ENCODE data around the gene BICD1. TPM values are rescaled to one million over a fixed set of nuclear protein-coding genes. Genes with fewer than 3 reads are reported as not detected.

BICD1 gene
- total and polyA plus RNA-seq, 12 donors = 2.5 to 14.7 (median 9.2) TPM

DNA sequence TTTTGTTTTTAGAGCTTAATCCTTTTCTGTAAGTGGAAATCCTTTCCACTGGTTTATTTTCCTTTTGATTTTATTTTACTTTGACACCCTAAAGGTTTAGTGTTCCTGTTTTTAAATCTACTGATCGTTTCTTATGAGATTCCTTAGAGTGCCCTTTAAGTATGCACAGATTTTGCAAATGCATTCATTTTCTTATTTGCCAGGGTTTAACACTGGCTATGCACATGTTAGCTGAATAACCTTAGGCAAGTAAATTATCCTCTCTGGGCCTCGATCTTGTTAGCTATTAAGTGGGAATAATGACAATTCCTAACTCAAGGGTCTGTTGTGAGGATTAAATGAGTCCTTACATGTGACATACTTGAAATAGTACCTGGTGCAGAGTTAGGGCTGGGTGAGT, 136.0 kb downstream of the BICD1 start:
- no peak for ATAC-seq
- H3K4me1 ChIP-seq = no peaks in the 10 kb centered on the region
- H3K9me3 ChIP-seq = peaks cover 0 to 12% (median 3%) of the 10 kb centered on the region in 11 donors
- no peak overlapping the region for H3K4me3 ChIP-seq
- no peak overlapping the region for H3K27ac ChIP-seq
- no peaks in the 10 kb centered on the region for H3K27me3 ChIP-seq
- WGBS, 2 donors = 83 to 85% methylated on average over 2 of the region's 2 CpGs
- TF ChIP-seq, protein P1, sequence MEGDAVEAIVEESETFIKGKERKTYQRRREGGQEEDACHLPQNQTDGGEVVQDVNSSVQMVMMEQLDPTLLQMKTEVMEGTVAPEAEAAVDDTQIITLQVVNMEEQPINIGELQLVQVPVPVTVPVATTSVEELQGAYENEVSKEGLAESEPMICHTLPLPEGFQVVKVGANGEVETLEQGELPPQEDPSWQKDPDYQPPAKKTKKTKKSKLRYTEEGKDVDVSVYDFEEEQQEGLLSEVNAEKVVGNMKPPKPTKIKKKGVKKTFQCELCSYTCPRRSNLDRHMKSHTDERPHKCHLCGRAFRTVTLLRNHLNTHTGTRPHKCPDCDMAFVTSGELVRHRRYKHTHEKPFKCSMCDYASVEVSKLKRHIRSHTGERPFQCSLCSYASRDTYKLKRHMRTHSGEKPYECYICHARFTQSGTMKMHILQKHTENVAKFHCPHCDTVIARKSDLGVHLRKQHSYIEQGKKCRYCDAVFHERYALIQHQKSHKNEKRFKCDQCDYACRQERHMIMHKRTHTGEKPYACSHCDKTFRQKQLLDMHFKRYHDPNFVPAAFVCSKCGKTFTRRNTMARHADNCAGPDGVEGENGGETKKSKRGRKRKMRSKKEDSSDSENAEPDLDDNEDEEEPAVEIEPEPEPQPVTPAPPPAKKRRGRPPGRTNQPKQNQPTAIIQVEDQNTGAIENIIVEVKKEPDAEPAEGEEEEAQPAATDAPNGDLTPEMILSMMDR (IDR thresholded peaks at IDR 0.05) = no peak
- DNase-seq = no peak
- intact Hi-C loops (cut with DNase I) = no loop called here
- peaks cover 0 to 3% (median 0%) of the 10 kb centered on the region in 9 donors for H3K36me3 ChIP-seq

DNA sequence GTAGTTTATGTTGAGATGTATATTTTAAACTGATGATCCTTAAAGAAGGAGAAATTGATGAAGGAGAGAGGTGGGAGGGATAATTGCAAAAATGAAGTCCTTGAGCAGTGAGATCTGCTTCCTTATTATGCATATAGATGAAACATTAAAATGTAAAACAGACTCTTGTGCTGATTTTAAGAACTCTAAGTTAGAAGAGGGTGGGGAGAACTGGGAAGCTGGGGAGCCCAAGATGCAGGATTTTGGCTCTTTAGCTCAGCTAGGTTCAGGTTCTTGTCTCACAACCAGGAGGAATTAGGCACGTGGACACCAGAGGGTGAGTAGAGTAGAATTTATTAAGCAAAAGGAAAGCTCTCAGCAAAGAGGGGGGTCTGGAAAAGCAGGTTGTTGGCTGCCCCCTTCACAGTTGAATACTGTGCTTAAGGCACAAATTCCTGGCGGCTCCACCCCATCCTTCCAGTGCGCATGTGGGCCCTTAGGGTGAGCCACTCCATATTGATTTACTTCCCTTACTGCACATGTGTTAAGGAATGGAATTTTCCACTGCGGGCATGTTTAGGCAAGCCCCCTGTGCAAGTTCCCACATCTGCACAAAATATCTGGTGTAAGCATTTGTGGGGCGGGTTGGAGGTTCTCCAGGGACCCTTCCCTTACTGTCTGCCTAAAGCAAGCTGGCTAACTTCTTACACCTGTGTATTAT, 141.9 kb downstream of the BICD1 start:
- Histone ChIP-seq H3K4me3 (no peak overlapping the region), H3K36me3 (no peaks in the 10 kb centered on the region), H3K4me1 (peaks cover 0 to 4% (median 0%) of the 10 kb centered on the region in 9 donors), H3K27me3 (no peaks in the 10 kb centered on the region), H3K9me3 (peaks cover 0 to 10% (median 0%) of the 10 kb centered on the region in 11 donors), H3K27ac (no peak overlapping the region)
- WGBS, 2 donors = 95 to 99% methylated on average over 5 of the region's 5 CpGs
- TF ChIP-seq, protein P1 (IDR thresholded peaks at IDR 0.05) = no peak
- ATAC-seq = no peak
- DNase-seq = no peak
- intact Hi-C loops (cut with DNase I) = no loop called here

DNA sequence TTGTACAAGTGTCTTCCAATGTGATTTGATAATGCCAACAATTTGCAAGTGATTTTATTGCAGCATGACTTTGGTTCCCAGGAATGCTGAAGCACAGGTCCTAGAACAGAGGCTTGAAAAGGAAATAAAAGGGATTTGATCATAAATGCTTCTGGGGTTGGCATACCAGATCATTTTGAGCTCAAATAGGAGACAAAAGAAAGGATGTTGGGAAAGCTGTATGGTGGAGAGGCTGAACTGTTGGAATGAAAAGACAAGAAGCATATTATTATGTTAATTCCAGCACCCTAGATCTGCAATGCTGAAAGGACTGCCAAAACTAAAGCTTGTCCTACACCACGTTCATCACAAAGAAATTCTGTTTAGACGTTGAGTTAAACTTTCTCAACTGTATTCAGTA, 143.1 kb downstream of the BICD1 start:
- intact Hi-C loops (cut with DNase I) = no loop called here
- DNase-seq (no peak), ATAC-seq (no peak)
- H3K4me3 ChIP-seq = no peak overlapping the region
- H3K4me1 ChIP-seq = peaks cover 0 to 4% (median 0%) of the 10 kb centered on the region in 9 donors
- H3K9me3 ChIP-seq = peaks cover 0 to 10% (median 0%) of the 10 kb centered on the region in 11 donors
- TF ChIP-seq, protein P1 (IDR thresholded peaks at IDR 0.05) = no peak
- H3K27ac ChIP-seq = no peak overlapping the region
- H3K27me3 ChIP-seq = no peaks in the 10 kb centered on the region
- no peaks in the 10 kb centered on the region for H3K36me3 ChIP-seq
- WGBS, 2 donors = 46 to 49% methylated on average over 2 of the region's 2 CpGs

DNA sequence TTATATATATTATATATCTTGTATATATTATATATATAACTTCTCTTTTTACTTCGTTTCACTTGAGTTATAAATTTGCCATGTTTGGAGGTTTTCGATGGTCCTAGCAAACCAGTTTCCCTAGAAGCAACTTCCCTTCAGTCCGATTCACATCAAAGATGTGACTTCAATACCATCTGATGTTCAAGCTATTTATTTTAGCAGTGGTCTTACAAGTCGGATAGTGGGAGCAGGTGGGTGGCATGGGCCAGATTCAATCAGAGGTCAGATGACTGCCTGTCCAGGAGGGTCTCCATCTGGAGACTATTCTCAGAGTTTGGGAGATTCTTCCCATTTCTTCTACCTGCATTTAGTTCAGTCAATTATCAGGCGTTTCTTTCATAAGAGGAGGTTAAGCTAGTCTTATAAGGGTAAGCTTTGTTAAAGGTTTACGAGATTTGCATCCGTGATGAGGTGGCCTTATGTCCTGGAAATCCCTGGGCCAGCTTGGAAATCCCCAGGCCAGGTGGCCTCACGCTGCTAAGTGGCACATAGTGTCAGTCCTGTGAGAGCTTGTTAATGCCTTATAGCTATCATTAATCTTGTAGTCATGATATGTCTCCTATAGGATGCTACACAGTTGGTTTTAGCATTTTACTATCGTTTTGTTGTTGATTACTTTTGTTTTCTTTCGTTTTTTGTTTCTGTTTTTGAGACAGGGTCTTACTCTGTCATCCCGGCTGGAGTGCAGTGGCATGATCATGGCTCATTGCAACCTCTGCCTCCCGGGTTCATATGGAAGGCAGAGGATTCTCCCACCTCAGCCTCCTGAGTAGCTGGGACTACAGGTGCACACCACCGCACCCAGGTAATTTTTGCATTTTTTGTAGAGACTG, 145.8 kb downstream of the BICD1 start:
- 95% methylated on average over 13 of the region's 13 CpGs for WGBS, 2 donors

More for the DNA sequence above, 145.8 kb downstream of the BICD1 start:
- Histone ChIP-seq H3K9me3 (peaks cover 0 to 11% (median 0%) of the 10 kb centered on the region in 11 donors), H3K27me3 (no peaks in the 10 kb centered on the region), H3K4me3 (no peak overlapping the region), H3K4me1 (peaks cover 0 to 4% (median 0%) of the 10 kb centered on the region in 9 donors), H3K36me3 (no peaks in the 10 kb centered on the region), H3K27ac (no peak overlapping the region)
- intact Hi-C loops (cut with DNase I) = no loop called here
- DNase-seq = no peak
- TF ChIP-seq, protein P1 (IDR thresholded peaks at IDR 0.05) = no peak
- no peak for ATAC-seq
